ENCODE measurements around the gene SLC39A13. TPM values are rescaled to one million over a fixed set of nuclear protein-coding genes. Genes with fewer than 3 reads are reported as not detected.

SLC39A13 gene
- total RNA-seq, 2 experiments from 2014 or later = 10.0 to 10.5 TPM

GRCh38 chr11:47360341-47360740, 48.0 kb upstream of the SLC39A13 start:
- Mint-ChIP-seq H3K4me1 (ENCODE audit: low read depth) (peaks cover 12% of the 10 kb centered on the region), H3K36me3 (ENCODE audit: low read depth) (no peaks in the 10 kb centered on the region), H3K4me3 (no peak overlapping the region), H3K27me3 (peaks cover 2% of the 10 kb centered on the region), H3K27ac (no peak overlapping the region), H3K9me3 (no peaks in the 10 kb centered on the region)
- intact Hi-C loops (cut with micrococcal nuclease) = no loop called here
- CTCF ChIA-PET = interaction anchor here (1.0 to 2.6 kb wide), 3 partner anchors 12 to 182 kb away, joined by 3 to 21 read pairs (median 4); no protein-coding TSS in a partner anchor
- ATAC-seq (no peak), DNase-seq (no peak)
- TF ChIP-seq, protein P1, sequence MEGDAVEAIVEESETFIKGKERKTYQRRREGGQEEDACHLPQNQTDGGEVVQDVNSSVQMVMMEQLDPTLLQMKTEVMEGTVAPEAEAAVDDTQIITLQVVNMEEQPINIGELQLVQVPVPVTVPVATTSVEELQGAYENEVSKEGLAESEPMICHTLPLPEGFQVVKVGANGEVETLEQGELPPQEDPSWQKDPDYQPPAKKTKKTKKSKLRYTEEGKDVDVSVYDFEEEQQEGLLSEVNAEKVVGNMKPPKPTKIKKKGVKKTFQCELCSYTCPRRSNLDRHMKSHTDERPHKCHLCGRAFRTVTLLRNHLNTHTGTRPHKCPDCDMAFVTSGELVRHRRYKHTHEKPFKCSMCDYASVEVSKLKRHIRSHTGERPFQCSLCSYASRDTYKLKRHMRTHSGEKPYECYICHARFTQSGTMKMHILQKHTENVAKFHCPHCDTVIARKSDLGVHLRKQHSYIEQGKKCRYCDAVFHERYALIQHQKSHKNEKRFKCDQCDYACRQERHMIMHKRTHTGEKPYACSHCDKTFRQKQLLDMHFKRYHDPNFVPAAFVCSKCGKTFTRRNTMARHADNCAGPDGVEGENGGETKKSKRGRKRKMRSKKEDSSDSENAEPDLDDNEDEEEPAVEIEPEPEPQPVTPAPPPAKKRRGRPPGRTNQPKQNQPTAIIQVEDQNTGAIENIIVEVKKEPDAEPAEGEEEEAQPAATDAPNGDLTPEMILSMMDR (IDR thresholded peaks at IDR 0.05) = no peak
- POLR2A ChIA-PET = interaction anchor here (1.5 kb wide), 1 partner anchor 14 kb away, joined by 4 read pairs; no protein-coding TSS in a partner anchor

DNA sequence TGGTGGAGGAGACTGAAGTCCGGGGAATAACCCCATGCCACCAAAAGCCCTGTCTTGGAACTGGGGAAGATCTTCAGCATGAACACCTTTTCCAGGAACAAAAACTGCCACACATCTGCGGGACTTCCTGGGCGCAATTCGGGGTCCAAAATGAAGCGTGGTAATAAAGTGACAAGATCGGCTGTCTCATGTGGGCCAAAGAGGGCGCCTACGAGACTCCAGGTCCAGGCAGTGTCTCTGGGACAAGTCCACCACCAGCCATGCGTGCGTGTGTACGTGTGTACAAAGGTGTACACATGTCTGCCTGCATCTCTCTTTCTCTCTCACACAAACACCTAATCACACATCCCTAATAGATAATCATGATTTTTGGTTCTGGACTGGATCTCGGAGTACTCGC, 47.0 kb upstream of the SLC39A13 start:
- H3K9me3 Mint-ChIP-seq = no peaks in the 10 kb centered on the region
- H3K36me3 Mint-ChIP-seq (ENCODE audit: low read depth) = no peaks in the 10 kb centered on the region
- H3K4me1 Mint-ChIP-seq (ENCODE audit: low read depth) = peaks cover 12% of the 10 kb centered on the region
- DNase-seq (no peak), ATAC-seq (no peak)
- H3K27me3 Mint-ChIP-seq = peaks cover 2% of the 10 kb centered on the region
- no peak overlapping the region for H3K27ac Mint-ChIP-seq
- ChIA-PET POLR2A (no interaction called here), CTCF (no interaction called here)
- no peak overlapping the region for H3K4me3 Mint-ChIP-seq
- intact Hi-C loops (cut with micrococcal nuclease) = no loop called here
- TF ChIP-seq, protein P1 (IDR thresholded peaks at IDR 0.05) = no peak

DNA sequence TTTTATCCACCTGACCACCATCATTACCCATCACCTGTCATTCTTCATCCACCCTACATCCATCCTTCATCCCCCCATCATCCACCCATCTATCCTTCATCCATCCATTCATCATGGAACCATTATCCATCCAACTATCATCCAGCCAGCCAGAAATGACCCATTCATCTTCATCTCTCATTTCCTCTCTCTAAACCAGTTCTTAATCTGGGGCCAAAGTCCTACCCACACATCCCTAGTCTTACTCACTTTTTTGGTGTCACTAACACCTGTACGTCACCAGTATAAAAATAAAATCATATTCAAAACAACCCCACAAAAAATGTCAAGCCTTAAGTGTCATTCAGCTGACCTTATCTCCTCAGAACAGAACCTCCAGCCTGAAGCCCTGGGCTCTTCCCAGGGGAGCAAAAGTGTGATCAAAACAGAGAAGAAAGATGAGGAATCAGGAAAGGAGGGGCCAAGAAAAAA, 42.3 kb upstream of the SLC39A13 start:
- H3K9me3 Mint-ChIP-seq = no peaks in the 10 kb centered on the region
- no peak overlapping the region for H3K4me3 Mint-ChIP-seq
- no peak for DNase-seq
- no peak for ATAC-seq
- POLR2A ChIA-PET = no interaction called here
- TF ChIP-seq, protein P1 (IDR thresholded peaks at IDR 0.05) = no peak
- H3K27ac Mint-ChIP-seq = no peak overlapping the region
- CTCF ChIA-PET = no interaction called here
- H3K27me3 Mint-ChIP-seq = peaks cover 2% of the 10 kb centered on the region
- H3K4me1 Mint-ChIP-seq (ENCODE audit: low read depth) = peaks cover 16% of the 10 kb centered on the region
- intact Hi-C loops (cut with micrococcal nuclease) = no loop called here
- H3K36me3 Mint-ChIP-seq (ENCODE audit: low read depth) = no peaks in the 10 kb centered on the region

GRCh38 chr11:47369676-47370075, 38.7 kb upstream of the SLC39A13 start:
- H3K4me1 Mint-ChIP-seq (ENCODE audit: low read depth) = peaks cover 22% of the 10 kb centered on the region
- no peaks in the 10 kb centered on the region for H3K9me3 Mint-ChIP-seq
- no peaks in the 10 kb centered on the region for H3K36me3 Mint-ChIP-seq (ENCODE audit: low read depth)
- peak overlapping the region; percentile 21 for H3K27ac Mint-ChIP-seq
- peaks cover 2% of the 10 kb centered on the region for H3K27me3 Mint-ChIP-seq
- no peak overlapping the region for H3K4me3 Mint-ChIP-seq
- ATAC-seq (peak; percentile 25), DNase-seq (peak; percentile 68)
- TF ChIP-seq, protein P1 (IDR thresholded peaks at IDR 0.05) = no peak
- CTCF ChIA-PET = interaction anchor here (0.6 to 6.1 kb wide), 3 partner anchors 40 to 1130 kb away, joined by 3 to 108 read pairs (median 3); partner anchors contain the start of gene SLC39A13
- intact Hi-C loops (cut with micrococcal nuclease) = loop anchor here (5.0 kb wide), 1 partner anchor 483 kb away; no protein-coding TSS in a partner anchor
- POLR2A ChIA-PET = interaction anchor here (1.0 kb wide), 1 partner anchor 135 kb away, joined by 3 read pairs; no protein-coding TSS in a partner anchor

GRCh38 chr11:47372422-47372821, 36.0 kb upstream of the SLC39A13 start:
- no peaks in the 10 kb centered on the region for H3K27me3 Mint-ChIP-seq
- DNase-seq (no peak), ATAC-seq (no peak)
- ChIA-PET CTCF (interaction anchor here (1.7 to 6.1 kb wide), 7 partner anchors 13 to 99 kb away, joined by 3 to 108 read pairs (median 23); partner anchors contain the start of gene SLC39A13), POLR2A (no interaction called here)
- H3K27ac Mint-ChIP-seq = no peak overlapping the region
- H3K4me1 Mint-ChIP-seq (ENCODE audit: low read depth) = peaks cover 22% of the 10 kb centered on the region
- intact Hi-C loops (cut with micrococcal nuclease) = loop anchor here (2.0 to 5.0 kb wide), 2 partner anchors 36 to 480 kb away; partner anchors contain the start of gene SLC39A13
- TF ChIP-seq, protein P1 (IDR thresholded peaks at IDR 0.05) = no peak
- no peaks in the 10 kb centered on the region for H3K36me3 Mint-ChIP-seq (ENCODE audit: low read depth)
- H3K4me3 Mint-ChIP-seq = no peak overlapping the region
- H3K9me3 Mint-ChIP-seq = no peaks in the 10 kb centered on the region

All from activated CD8-positive, alpha-beta T cell treated with anti-CD3 and anti-CD28 coated beads for 36 hours (primary cell).